HG02973 (cell line): ENCODE measurements around the gene SMS.

Source experiments
- ATAC-seq: cut with Tn5 transposase; IDR thresholded peaks from one replicate; pipeline ENCODE4 v1.9.1; 2021; ENCODE audit warnings: moderate library complexity; ENCODE audit not compliant: unreplicated experiment

The SMS gene

GRCh38 chrX:22035236-22035635 is 94.7 kb downstream of the SMS start:
- ATAC-seq, result no peak

GRCh38 chrX:22037225-22037624 is 96.7 kb downstream of the SMS start:
- no peak for ATAC-seq

GRCh38 chrX:22037911-22038537 is 97.5 kb downstream of the SMS start:
- ATAC-seq, result no peak

- ATAC-seq, result no peak
Observed at GRCh38 chrX:22039541-22039940, 99.0 kb downstream of the SMS start.

GRCh38 chrX:22040184-22040583 is 99.7 kb downstream of the SMS start:
- no peak for ATAC-seq

GRCh38 chrX:22041907-22042530 is 101.5 kb downstream of the SMS start:
- no peak for ATAC-seq

GRCh38 chrX:22043872-22044271 is 103.4 kb downstream of the SMS start:
- no peak for ATAC-seq
